Astrocyte of the hippocampus (primary cell): ENCODE data around the gene SEMA4A.
"Not testable (repeated sequence)": the region's sequence is repeated elsewhere in the genome, so short reads cannot be mapped to it uniquely, and the experiment has no call there.

Experiments
- DNase-seq: peaks from one replicate; pipeline ENCODE4 v3.0.0; 2011; ENCODE audit warnings: low read depth, low spot score

SEMA4A gene

GRCh38 chr1:156157506-156157905, 4.1 kb downstream of the SEMA4A start:
- no peak for DNase-seq

GRCh38 chr1:156157966-156158365, 4.6 kb downstream of the SEMA4A start:
- no peak for DNase-seq

- no peak for DNase-seq
Observed at GRCh38 chr1:156160000-156160742, 6.8 kb downstream of the SEMA4A start.

GRCh38 chr1:156160743-156161171, 7.4 kb downstream of the SEMA4A start:
- peak; percentile 85 for DNase-seq

GRCh38 chr1:156162430-156163037, 9.1 kb downstream of the SEMA4A start:
- DNase-seq: peak; percentile 81

- DNase-seq: no peak
Observed at GRCh38 chr1:156163712-156164111, 10.3 kb downstream of the SEMA4A start.

- DNase-seq: no peak
Observed at GRCh38 chr1:156164125-156164831, 10.9 kb downstream of the SEMA4A start.

GRCh38 chr1:156165083-156165482, 11.7 kb downstream of the SEMA4A start:
- no peak for DNase-seq

- no peak for DNase-seq
Observed at GRCh38 chr1:156167536-156167935, 14.2 kb downstream of the SEMA4A start.

- no peak for DNase-seq
Observed at GRCh38 chr1:156172696-156173470, 19.5 kb downstream of the SEMA4A start.

GRCh38 chr1:156176610-156177210, 23.3 kb downstream of the SEMA4A start:
- no peak for DNase-seq

GRCh38 chr1:156177919-156178654, 24.7 kb downstream of the SEMA4A start:
- DNase-seq: no peak

- no peak for DNase-seq
Observed at GRCh38 chr1:156180471-156180870, 27.1 kb downstream of the SEMA4A start.

- not testable (repeated sequence) for DNase-seq
Observed at GRCh38 chr1:156181391-156181924, 28.1 kb downstream of the SEMA4A start.

- DNase-seq: not testable (repeated sequence)
Observed at GRCh38 chr1:156182010-156182779, 28.8 kb downstream of the SEMA4A start.

GRCh38 chr1:156186347-156187177, 33.2 kb downstream of the SEMA4A start:
- DNase-seq: not testable (repeated sequence)

GRCh38 chr1:156190265-156190664, 36.9 kb downstream of the SEMA4A start:
- DNase-seq: not testable (repeated sequence)

- no peak for DNase-seq
Observed at GRCh38 chr1:156191292-156191964, 38.0 kb downstream of the SEMA4A start.
